GM18499 (cell line): ENCODE measurements around the gene NKAIN2.

Source experiments
- ATAC-seq: cut with Tn5 transposase; IDR thresholded peaks from one replicate; pipeline ENCODE4 v1.9.1; 2021; ENCODE audit warnings: moderate number of reproducible peaks; ENCODE audit not compliant: insufficient read depth, unreplicated experiment

NKAIN2 gene

GRCh38 chr6:123805921-123806320, 2.3 kb downstream of the NKAIN2 start:
- ATAC-seq: no peak

GRCh38 chr6:123806561-123806960, 2.9 kb downstream of the NKAIN2 start:
- no peak for ATAC-seq

DNA sequence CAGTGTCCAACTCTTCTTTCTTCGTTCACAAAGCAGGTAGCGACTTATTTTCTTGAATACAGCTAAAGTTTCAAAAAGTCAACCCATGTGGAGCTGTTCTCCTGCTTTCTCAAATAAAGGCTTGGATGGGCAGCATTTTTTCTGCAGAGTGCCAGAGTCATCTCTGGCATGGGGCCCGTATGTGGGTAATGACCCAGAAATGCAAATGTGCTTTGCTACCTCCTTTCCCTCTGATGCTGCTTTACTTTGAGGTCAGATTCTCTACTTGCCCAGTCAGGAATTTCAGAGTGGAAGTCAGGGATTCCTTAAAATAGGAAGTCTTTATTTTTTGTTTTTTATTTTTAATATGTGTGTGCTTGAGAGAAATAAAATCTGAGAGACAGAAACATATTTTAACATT, 4.9 kb downstream of the NKAIN2 start:
- no peak for ATAC-seq

DNA sequence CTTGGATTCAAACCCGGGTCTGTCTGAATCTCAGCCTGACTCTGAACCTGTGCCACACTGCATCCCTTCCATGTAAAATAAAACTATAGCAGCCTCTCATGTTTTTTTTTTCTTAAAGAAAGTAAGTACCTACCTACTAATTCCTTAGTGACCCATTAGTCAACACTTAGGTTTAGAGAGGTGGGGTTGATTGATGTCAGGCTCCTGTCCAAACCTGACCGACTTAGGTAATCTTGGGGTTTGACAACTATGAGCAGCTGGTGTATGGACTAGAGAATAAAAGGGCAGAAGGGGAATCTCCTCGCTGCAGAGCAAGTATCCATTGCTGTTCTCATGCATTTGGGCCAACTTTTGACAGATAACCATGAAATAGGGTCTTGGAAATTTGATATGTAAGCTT, 6.5 kb downstream of the NKAIN2 start:
- no peak for ATAC-seq

GRCh38 chr6:123810948-123811347, 7.3 kb downstream of the NKAIN2 start:
- ATAC-seq: no peak

DNA sequence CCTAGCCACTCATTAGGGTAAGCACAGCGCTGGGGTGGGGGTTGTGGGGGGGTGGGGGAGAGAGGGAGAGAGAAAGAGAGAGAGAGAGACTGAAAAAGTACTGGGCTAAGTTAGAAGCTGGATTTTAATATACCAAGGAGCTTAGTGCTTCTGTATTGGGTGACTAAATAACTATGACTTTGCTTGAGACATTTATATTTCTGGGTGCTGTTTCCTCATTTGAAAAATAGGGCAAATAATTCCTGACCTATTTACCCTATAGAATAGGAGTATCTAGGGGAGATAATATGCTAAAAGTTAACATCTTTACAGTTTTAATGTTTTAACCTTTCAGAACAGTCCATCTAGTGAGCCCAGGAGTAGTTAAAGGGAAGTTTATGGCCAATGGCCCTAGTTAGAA, 7.7 kb downstream of the NKAIN2 start:
- no peak for ATAC-seq

DNA sequence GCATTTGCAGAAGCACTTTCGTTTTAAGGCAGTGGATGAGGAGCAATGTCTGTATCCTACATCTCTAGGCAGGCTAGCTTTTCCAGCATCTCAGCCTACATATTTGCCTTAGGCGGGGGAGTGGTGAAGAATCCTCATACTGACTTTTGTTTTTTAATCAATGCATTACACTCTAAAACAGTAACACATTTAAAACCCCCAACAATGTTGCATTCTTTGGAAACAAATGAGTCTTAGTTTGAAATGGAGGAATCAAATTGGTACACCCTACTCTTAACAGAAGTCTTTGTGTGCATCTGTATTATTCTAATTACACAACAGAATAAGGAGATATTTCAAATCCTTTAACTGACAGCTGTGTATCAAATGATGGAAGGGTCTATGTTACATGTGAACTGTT, 9.0 kb downstream of the NKAIN2 start:
- no peak for ATAC-seq

DNA sequence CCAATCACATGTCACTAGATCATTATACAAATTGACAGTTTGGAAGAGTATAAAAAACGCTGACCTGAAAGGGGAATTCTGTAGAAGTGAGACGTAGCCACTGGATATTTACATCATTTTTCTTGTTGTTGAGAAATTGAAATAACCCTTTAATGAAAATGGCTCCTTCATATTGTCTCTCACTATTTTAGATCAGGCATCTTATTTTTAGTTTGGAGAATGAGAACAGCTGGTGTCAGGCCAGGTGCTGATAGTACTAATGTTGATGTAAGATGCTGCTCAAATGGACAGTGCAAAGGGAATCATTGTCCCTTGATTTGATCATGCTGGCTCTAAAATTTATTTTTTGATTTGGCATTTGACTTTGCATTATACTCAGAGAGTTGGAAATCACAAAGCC, 17.4 kb downstream of the NKAIN2 start:
- no peak for ATAC-seq

DNA sequence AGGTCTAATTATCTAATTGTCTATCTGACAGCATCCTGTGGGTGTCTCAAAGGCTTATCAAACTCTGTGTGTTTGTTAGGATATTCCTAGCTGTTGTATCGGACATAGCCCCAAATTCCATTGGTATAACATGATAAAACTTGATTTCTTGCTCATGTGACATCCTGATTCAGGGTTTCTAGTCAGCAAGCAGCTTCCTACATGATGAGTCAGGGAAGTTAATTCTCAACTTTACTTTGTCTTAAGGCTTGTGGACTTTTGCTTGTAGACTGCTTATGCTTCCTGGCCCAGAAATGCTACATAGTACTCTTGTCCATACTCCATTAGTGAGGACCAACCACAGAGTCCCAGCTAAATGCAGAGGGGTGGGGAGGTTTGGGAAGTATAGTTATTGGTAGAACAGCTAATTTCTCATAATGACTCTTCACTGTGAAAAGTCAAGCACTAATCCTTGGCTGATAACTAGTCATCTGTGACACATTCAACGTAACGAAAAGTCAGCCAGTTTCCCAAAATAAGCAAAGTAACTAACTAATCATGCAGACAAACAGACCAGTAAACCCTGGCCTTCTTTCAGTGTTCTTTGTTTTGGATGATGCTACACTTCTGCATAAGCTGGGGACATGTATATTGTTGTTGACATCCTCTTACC, 25.8 kb downstream of the NKAIN2 start:
- ATAC-seq: no peak

DNA sequence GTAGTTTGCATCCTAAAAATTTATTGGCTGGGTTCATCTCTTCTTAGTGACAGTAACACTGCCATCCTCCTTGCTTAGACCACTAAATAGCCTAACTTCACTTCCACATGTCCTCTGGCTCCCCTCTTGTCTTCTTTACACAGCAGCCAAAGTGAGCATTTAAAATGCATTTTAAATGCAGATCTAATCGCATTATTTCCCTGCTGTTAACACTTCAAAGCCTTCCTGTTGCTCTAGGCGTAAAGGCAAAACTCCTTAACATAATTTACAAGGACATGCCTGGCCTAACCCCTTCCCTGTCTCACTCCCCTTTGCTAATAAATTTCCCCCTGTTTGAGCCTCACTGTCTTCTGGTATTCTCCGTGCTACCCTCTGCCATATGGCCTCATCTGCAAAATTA, 26.5 kb downstream of the NKAIN2 start:
- no peak for ATAC-seq

- ATAC-seq: no peak
Measured at GRCh38 chr6:123838505-123839234, 35.0 kb downstream of the NKAIN2 start.

DNA sequence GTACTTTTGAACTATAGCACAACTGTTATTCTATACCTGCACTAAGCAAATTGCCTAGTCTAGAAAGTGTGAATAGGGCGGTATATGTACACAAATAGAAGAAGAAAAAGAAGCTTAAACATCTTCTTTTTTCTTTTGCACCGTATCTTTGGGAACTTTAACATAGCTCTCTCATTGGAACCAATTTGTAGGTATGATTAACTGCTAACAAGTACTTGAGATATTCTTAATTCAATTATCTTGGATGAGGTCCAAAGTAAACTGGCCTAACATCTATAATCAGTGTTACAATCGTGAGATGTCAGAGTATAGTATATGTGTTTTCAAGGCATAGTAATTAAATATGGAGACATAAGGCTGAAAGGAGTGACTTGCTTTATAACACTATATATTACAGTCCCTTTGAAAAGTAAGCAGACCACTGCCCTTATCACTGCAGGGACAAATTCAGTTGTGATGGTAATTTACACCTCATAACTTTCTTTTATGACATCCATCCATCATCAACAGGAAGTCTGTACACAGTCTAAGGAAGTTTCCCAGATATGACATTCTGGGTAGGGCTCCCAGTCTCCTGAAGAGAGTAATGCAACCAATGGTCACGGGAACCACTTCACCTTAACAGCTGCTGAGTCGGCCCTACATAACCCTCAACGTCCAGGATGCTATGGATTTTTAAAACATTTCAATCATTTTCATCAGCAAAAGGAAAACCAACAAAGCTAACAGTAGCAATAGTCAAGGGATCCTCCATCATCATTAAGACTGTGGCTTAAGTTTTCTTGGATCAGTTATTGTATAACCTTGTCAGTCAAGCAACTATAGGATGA, 37.6 kb downstream of the NKAIN2 start:
- ATAC-seq: no peak

GRCh38 chr6:123844011-123844410, 40.3 kb downstream of the NKAIN2 start:
- ATAC-seq: no peak

DNA sequence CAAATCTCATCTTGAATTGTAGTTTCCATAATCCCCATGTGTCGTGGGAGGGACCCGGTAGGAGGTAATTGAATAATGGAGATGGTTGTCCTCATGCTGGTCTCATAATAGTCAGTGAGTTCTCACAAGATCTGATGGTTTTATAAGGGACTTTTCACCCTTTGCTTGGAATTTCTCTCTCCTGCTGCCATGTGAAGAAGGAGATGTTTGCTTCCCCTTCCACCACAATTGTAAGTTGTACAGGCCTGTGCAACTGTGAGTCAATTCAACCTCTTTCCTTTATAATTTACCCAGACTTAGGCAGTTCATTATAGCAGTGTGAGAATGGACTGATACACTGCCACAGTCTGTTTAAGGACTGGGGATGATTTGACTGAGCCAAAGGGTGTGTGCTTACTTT, 44.7 kb downstream of the NKAIN2 start:
- ATAC-seq: no peak

DNA sequence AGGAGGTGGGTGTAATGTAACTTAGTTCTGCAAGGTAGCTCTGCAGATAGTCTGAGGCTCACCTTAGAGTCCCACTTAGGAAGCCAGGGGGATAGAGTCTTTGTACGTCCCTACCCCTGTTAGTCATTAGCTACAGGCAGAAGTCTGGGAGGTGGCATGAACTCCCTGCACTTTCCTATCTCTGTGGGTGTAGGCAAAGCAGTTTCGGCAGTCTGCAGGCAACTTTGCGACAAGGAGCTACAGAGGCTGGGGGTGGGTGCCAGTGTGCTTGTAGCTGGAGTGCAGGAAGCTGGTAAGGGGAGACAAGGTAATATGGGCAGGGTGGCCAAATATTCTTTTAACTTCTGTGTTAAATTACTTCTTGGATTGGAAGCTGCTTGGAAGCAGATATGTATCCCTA, 45.7 kb downstream of the NKAIN2 start:
- ATAC-seq: no peak

DNA sequence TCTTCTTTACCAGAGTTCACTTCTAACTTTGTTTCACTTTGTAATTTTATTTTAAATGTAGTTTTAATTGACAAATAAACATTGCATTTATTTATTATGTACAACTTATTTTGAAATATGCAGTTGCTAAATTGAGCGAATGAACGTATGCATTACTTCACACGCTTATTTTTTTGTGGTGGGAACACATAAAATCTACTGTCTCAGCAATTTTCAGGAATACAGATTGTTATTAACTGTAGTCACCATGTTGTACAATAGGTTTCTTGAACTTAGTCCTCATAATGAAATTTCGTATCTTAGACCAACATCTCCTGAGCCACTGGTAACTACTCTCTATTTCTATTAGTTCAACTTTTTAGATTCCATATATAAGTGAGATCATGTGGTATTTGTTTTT, 46.9 kb downstream of the NKAIN2 start:
- ATAC-seq: no peak

GRCh38 chr6:123854201-123854600, 50.5 kb downstream of the NKAIN2 start:
- no peak for ATAC-seq

DNA sequence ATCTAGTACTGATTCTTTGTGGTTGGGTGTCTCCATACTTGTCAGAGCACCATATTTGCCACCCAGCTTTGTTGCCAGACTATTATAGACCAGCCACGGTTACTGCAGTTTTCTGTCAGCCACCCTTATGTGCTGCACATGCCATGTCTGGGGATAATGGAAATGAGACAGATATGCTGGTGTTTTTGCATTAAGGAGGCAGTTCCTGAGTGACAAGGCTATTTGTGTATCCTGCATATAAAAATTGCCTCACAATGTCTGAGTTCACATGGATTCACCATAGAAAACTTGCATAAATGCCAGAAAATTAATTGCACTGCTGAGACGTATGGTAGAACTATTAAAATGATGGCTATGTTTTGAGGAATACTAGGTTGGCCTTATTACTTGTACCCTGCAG, 51.8 kb downstream of the NKAIN2 start:
- ATAC-seq: no peak

DNA sequence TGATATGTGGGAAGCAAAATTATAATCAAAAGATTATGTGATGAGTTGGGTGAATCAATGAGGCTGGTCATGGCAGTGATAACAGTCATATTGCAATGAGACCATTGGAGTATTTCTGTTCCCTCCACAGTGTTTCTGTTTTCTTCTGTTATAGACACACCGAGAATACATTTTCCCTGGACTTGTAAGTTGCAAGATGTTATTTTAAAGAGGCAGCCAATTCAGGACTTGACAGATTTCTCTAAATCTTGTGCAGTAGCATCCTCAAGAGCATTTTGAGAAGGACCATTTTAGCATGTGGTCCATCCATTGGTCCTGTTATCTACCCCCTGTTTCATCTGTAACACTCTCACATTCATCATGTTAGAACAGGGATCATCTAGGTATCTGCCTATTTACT, 55.6 kb downstream of the NKAIN2 start:
- no peak for ATAC-seq

GRCh38 chr6:123869334-123869733, 65.7 kb downstream of the NKAIN2 start:
- no peak for ATAC-seq

GRCh38 chr6:123873974-123874373, 70.3 kb downstream of the NKAIN2 start:
- ATAC-seq: no peak
